ENCODE results near the gene NLGN3. TPM values are rescaled to one million over a fixed set of nuclear protein-coding genes. Genes with fewer than 3 reads are reported as not detected.
A peak's percentile ranks its signal among the peaks of the same experiment; 100 is the strongest.

NLGN3 gene
- total RNA-seq, 1 donor from 2014 or later: 1.7 TPM

- no peak for DNase-seq (ENCODE audit: low spot score)
- Mint-ChIP-seq H3K4me3 (ENCODE audit: unreplicated experiment) (no peak overlapping the region), H3K27me3 (ENCODE audit: unreplicated experiment) (peaks cover 11% of the 10 kb centered on the region), H3K4me1 (ENCODE audit: unreplicated experiment) (peaks cover 10% of the 10 kb centered on the region), H3K9me3 (ENCODE audit: unreplicated experiment) (no peaks in the 10 kb centered on the region), H3K36me3 (ENCODE audit: low read depth, unreplicated experiment) (no peaks in the 10 kb centered on the region), H3K27ac (ENCODE audit: unreplicated experiment) (no peak overlapping the region)
- no peak for TF ChIP-seq CTCF (IDR thresholded peaks at IDR 0.05; ENCODE audit: unreplicated experiment)
Observed at GRCh38 chrX:71109051-71109450, 35.6 kb upstream of the NLGN3 start.

- Mint-ChIP-seq H3K27ac (ENCODE audit: unreplicated experiment) (peak within 1 kb of the TSS; percentile 36), H3K9me3 (ENCODE audit: unreplicated experiment) (no peaks in the 10 kb centered on the region), H3K27me3 (ENCODE audit: unreplicated experiment) (peaks cover 8% of the 10 kb centered on the region), H3K4me3 (ENCODE audit: unreplicated experiment) (no peak within 1 kb of the TSS), H3K36me3 (ENCODE audit: low read depth, unreplicated experiment) (no peaks in the 10 kb centered on the region), H3K4me1 (ENCODE audit: unreplicated experiment) (peaks cover 3% of the 10 kb centered on the region)
- no peak for TF ChIP-seq CTCF (IDR thresholded peaks at IDR 0.05; ENCODE audit: unreplicated experiment)
- no peak for DNase-seq (ENCODE audit: low spot score)
Observed at GRCh38 chrX:71111141-71111843, 33.3 kb upstream of the NLGN3 start, which contains the start of gene IL2RG. IL2RG (minus strand) TSS chrX:71111577; CDS start chrX:71111539, 38 bp downstream.

GRCh38 chrX:71111921-71112431 is 32.7 kb upstream of the NLGN3 start:
- DNase-seq (ENCODE audit: low spot score): no peak
- Mint-ChIP-seq H3K36me3 (ENCODE audit: low read depth, unreplicated experiment) (no peaks in the 10 kb centered on the region), H3K27me3 (ENCODE audit: unreplicated experiment) (peaks cover 6% of the 10 kb centered on the region), H3K4me1 (ENCODE audit: unreplicated experiment) (peaks cover 3% of the 10 kb centered on the region), H3K4me3 (ENCODE audit: unreplicated experiment) (no peak overlapping the region), H3K9me3 (ENCODE audit: unreplicated experiment) (no peaks in the 10 kb centered on the region), H3K27ac (ENCODE audit: unreplicated experiment) (no peak overlapping the region)
- no peak for TF ChIP-seq CTCF (IDR thresholded peaks at IDR 0.05; ENCODE audit: unreplicated experiment)

DNA sequence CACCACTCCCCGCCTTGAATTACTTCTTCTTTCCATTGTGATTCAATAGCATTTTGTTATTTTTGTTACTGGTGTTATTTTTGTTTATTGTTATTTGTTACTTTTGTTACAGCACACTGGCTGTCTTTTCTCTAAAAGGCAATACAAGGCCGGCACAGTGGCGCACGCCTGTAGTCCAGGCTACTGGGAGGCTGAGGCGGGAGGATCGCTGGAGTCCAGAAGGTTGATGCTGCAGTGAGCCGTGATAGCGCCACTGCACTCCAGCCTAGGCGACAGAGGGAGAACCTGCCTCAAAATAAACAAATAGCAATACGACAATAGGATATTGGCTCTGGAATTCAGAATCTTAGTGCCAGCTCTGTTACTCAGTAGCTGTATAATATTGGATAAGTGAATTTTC is 27.3 kb upstream of the NLGN3 start:
- Mint-ChIP-seq H3K4me3 (ENCODE audit: unreplicated experiment) (no peak overlapping the region), H3K27ac (ENCODE audit: unreplicated experiment) (no peak overlapping the region), H3K4me1 (ENCODE audit: unreplicated experiment) (no peaks in the 10 kb centered on the region), H3K9me3 (ENCODE audit: unreplicated experiment) (no peaks in the 10 kb centered on the region), H3K27me3 (ENCODE audit: unreplicated experiment) (no peaks in the 10 kb centered on the region), H3K36me3 (ENCODE audit: low read depth, unreplicated experiment) (peaks cover 9% of the 10 kb centered on the region)
- DNase-seq (ENCODE audit: low spot score): no peak
- TF ChIP-seq CTCF (IDR thresholded peaks at IDR 0.05; ENCODE audit: unreplicated experiment): no peak
